Keratinocyte (primary cell): Measurements from ENCODE around the gene ALDH4A1.

ENCODE experiments used
- EZH2 ChIP-seq: IDR thresholded peaks from one replicate; pipeline ENCODE4 v1.6.1; 2012; ENCODE audit warnings: inconsistent platforms, mild to moderate bottlenecking, low read length, moderate library complexity
- TF ChIP-seq, protein P1 (sequence below), 3 experiments: IDR thresholded peaks in 1 of 3; conservative IDR thresholded peaks in 1 of 3; optimal IDR thresholded peaks in 1 of 3; 2 replicates in 2 of 3; 3 replicates in 1 of 3; pipeline versions ENCODE3 to v1.5.1; 2011; ENCODE audit warnings: low read length in 3 of 3, mild to moderate bottlenecking in 3 of 3, moderate library complexity in 2 of 3, control low read depth in 1 of 3, inconsistent platforms in 1 of 3; ENCODE audit not compliant: insufficient read depth in 2 of 3; ENCODE audit errors: extremely low read depth in 1 of 3

DNA sequence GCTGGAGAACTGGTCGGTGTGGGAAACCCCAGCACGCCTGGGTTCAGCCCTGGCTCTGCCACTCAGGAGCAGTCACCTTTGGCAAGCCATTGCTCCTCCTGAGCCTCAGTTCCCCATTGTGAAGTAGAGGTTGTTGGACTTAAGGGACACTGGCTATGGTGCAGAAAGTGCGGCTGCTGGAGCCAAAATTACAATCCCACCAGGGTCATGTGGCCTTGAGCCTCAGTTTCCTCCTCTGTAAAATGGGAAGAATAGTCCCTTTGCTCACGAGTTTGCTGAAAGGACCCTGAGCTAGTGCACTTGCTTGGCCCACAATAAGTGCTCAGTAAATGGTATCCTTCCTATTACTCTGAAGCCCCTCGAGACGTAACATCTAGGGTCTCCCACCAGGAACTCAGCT lies 28.3 kb downstream of the ALDH4A1 start:
- TF ChIP-seq, protein P1, sequence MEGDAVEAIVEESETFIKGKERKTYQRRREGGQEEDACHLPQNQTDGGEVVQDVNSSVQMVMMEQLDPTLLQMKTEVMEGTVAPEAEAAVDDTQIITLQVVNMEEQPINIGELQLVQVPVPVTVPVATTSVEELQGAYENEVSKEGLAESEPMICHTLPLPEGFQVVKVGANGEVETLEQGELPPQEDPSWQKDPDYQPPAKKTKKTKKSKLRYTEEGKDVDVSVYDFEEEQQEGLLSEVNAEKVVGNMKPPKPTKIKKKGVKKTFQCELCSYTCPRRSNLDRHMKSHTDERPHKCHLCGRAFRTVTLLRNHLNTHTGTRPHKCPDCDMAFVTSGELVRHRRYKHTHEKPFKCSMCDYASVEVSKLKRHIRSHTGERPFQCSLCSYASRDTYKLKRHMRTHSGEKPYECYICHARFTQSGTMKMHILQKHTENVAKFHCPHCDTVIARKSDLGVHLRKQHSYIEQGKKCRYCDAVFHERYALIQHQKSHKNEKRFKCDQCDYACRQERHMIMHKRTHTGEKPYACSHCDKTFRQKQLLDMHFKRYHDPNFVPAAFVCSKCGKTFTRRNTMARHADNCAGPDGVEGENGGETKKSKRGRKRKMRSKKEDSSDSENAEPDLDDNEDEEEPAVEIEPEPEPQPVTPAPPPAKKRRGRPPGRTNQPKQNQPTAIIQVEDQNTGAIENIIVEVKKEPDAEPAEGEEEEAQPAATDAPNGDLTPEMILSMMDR (optimal IDR thresholded peaks at IDR 0.05 in 1 of 3, IDR thresholded peaks at IDR 0.05 in 1 of 3, conservative IDR thresholded peaks at IDR 0.05 in 1 of 3; ENCODE audit: extremely low read depth in 1 of 3, insufficient read depth in 2 of 3, low read length in 3 of 3), result no peak
- no peak for TF ChIP-seq EZH2
